Liver (tissue), 9 donors: ENCODE results near the gene SRGAP1. TPM values are rescaled to one million over a fixed set of nuclear protein-coding genes. Genes with fewer than 3 reads are reported as not detected.

ENCODE experiments used
- DNase-seq: peaks from one replicate; pipeline ENCODE4 v3.0.0-alpha.2; 2017; ENCODE audit warnings: low spot score
- H3K27ac ChIP-seq, 2 donors: one replicate each; pipeline ENCODE4 v1.7.0; 2013; ENCODE audit warnings: inconsistent platforms in 2 of 2, low read length in 2 of 2, control low read depth in 1 of 2, low read depth in 1 of 2, mild to moderate bottlenecking in 1 of 2
- H3K27me3 ChIP-seq, 4 donors: one replicate each; pipeline versions ENCODE4 v1.6.1 to v1.7.0; 2013; ENCODE audit warnings: low read length in 3 of 4, inconsistent platforms in 1 of 4, mild to moderate bottlenecking in 1 of 4, moderate library complexity in 1 of 4; ENCODE audit not compliant: control insufficient read depth in 4 of 4, insufficient read depth in 4 of 4
- H3K36me3 ChIP-seq, 4 donors: one replicate each; pipeline versions ENCODE4 v1.6.1 to v1.7.0; 2013; ENCODE audit warnings: low read length in 3 of 4, mild to moderate bottlenecking in 3 of 4, low read depth in 1 of 4, moderate library complexity in 1 of 4; ENCODE audit not compliant: control insufficient read depth in 4 of 4, insufficient read depth in 3 of 4
- H3K4me1 ChIP-seq, 4 donors: one replicate each; pipeline versions ENCODE4 v1.6.1 to v1.7.0; 2013; ENCODE audit warnings: low read length in 3 of 4, mild to moderate bottlenecking in 3 of 4, moderate library complexity in 1 of 4; ENCODE audit not compliant: control insufficient read depth in 4 of 4, insufficient read depth in 4 of 4
- H3K4me3 ChIP-seq, 3 donors: one replicate each; pipeline versions ENCODE4 v1.6.1 to v1.7.0; 2013; ENCODE audit warnings: low read length in 3 of 3, control low read depth in 1 of 3, low read depth in 1 of 3, mild to moderate bottlenecking in 1 of 3
- H3K9ac ChIP-seq, 2 donors: one replicate each; pipeline ENCODE4 v1.7.0; 2013; ENCODE audit warnings: low read length in 2 of 2, mild to moderate bottlenecking in 2 of 2, moderate library complexity in 2 of 2, control low read depth in 1 of 2, low read depth in 1 of 2
- H3K9me3 ChIP-seq, 4 donors: one replicate each; pipeline versions ENCODE4 v1.6.1 to v1.7.0; 2013; ENCODE audit warnings: low read length in 3 of 4; ENCODE audit not compliant: control insufficient read depth in 4 of 4
- EGR1 ChIP-seq, 2 donors: IDR thresholded peaks; 2 replicates each; pipeline ENCODE4 v1.6.1; 2016 to 2018; ENCODE audit warnings: antibody characterized with exemption in 2 of 2, low read depth in 2 of 2
- FOXA1 ChIP-seq: IDR thresholded peaks from 2 replicates; pipeline ENCODE4 v1.6.1; 2016; ENCODE audit warnings: antibody characterized with exemption
- FOXA2 ChIP-seq: IDR thresholded peaks from 2 replicates; pipeline ENCODE4 v1.6.1; 2016; ENCODE audit warnings: antibody characterized with exemption
- GABPA ChIP-seq, 2 donors: IDR thresholded peaks in 1 of 2; conservative IDR thresholded peaks in 1 of 2; 2 replicates each; pipeline ENCODE4 v1.6.1; 2016; ENCODE audit warnings: antibody characterized with exemption in 2 of 2, mild to moderate bottlenecking in 1 of 2, moderate library complexity in 1 of 2
- HNF4G ChIP-seq: IDR thresholded peaks from 2 replicates; pipeline ENCODE4 v1.6.1; 2016; ENCODE audit warnings: antibody characterized with exemption
- JUND ChIP-seq, 2 donors: IDR thresholded peaks; 2 replicates each; pipeline ENCODE4 v1.6.1; 2016; ENCODE audit warnings: antibody characterized with exemption in 2 of 2
- RAD21 ChIP-seq, 2 donors: IDR thresholded peaks; 2 replicates each; pipeline ENCODE4 v1.6.1; 2016; ENCODE audit warnings: antibody characterized with exemption in 2 of 2, mild to moderate bottlenecking in 2 of 2
- RXRA ChIP-seq, 2 donors: IDR thresholded peaks; 2 replicates each; pipeline ENCODE4 v1.6.1; 2017 to 2018; ENCODE audit warnings: antibody characterized with exemption in 2 of 2, mild to moderate bottlenecking in 1 of 2
- SP1 ChIP-seq: IDR thresholded peaks from 2 replicates; pipeline ENCODE4 v1.6.1; 2018; ENCODE audit warnings: antibody characterized with exemption, mild to moderate bottlenecking
- TAF1 ChIP-seq: conservative IDR thresholded peaks from 2 replicates; pipeline ENCODE4 v1.6.1; 2016; ENCODE audit warnings: antibody characterized with exemption, mild to moderate bottlenecking
- YY1 ChIP-seq: IDR thresholded peaks from 2 replicates; pipeline ENCODE4 v1.6.1; 2016; ENCODE audit warnings: antibody characterized with exemption, mild to moderate bottlenecking
- WGBS: extraction: QIAGEN DNeasy Blood & Tissue Kit; methylation state at CpG from one replicate; pipeline ENCODE4 v1.1.7; 2013; 5-methylcytosine and 5-hydroxymethylcytosine counted together
- polyA plus RNA-seq, 2 donors: library from polyadenylated mRNA; stranded (reverse) in 1 of 2; unstranded in 1 of 2; fragments of 200-250 nt in 1 of 2; fragments of >200 nt in 1 of 2; fragmentation: Nextera tagmentation in 1 of 2; extraction: Ambion mirVana in 1 of 2; gene quantifications; one replicate each; pipeline versions ENCODE4 v1.2.1 to v1.2.3, GENCODE V29; 2013 to 2015
- total RNA-seq, 2 donors: library from RNA; depleted of rRNA; stranded (reverse); fragments of >200 nt; gene quantifications; one replicate each; pipeline ENCODE4 v1.2.3, GENCODE V29; 2014
- TF ChIP-seq, protein P1 (sequence below): IDR thresholded peaks from 2 replicates; pipeline ENCODE4 v1.6.1; 2016; ENCODE audit warnings: antibody characterized with exemption
- TF ChIP-seq, protein P2 (sequence below): fragments of 150-350 bp; IDR thresholded peaks from 2 replicates; pipeline ENCODE4 v1.5.1; 2017; ENCODE audit warnings: improper control_type of control experiment, low read depth, low read length; ENCODE audit not compliant: missing input control
- TF ChIP-seq, protein P3 (sequence below): IDR thresholded peaks from 2 replicates; pipeline ENCODE4 v1.6.1; 2016; ENCODE audit warnings: antibody characterized with exemption
- TF ChIP-seq, protein P4 (sequence below): IDR thresholded peaks from 2 replicates; pipeline ENCODE4 v1.6.1; 2016; ENCODE audit warnings: antibody characterized with exemption
- TF ChIP-seq, protein P5 (sequence below): IDR thresholded peaks from 2 replicates; pipeline ENCODE4 v1.6.1; 2016; ENCODE audit warnings: antibody characterized with exemption, mild to moderate bottlenecking
- donor health status: healthy.
- donor health status: healthy.
- donor health status: healthy.
- donor health status: healthy.
- donor health status: healthy.

The SRGAP1 gene
- total and polyA plus RNA-seq, 4 donors, result 0.28 to 1.3 (median 0.85) TPM

DNA sequence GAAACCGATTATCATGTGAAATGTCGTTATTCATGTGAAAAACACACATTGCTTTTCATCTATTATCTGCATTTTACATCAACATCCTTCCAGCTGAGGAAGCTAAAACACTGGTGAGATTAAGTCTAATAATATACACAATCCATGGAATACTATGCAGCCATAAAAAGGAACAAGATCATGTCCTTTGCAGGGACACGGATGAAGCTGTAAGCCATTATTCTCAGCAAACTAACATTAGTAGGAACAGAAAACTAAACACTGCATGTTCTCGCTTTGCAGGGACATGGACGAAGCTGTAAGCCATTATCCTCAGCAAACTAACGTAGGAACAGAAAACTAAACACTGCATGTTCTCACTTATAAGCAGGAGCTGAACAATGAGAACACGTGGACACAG is 359.3 kb downstream of the SRGAP1 start (continued):
- no peak for TF ChIP-seq FOXA2

DNA sequence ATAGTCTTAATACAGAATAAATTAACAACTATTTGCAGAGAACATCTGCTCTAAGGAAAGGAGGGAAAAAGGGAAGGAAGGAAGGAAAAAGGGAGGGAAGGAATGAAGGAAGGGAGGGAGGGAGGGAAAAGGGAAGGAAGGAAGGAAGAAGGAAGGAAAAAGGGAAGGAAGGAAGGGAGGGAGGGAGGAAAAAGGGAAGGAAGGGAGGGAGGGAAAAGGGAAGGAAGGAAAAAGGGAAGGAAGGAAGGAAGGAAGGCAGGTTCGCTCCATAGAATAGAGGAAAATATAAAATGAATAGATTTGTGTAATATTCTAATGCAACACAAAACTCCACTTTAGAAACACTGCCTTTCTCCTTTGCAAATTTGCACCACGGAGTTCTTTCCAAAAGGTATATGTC is 361.0 kb downstream of the SRGAP1 start:
- TF ChIP-seq RXRA (IDR thresholded peaks at IDR 0.05) (no peak), HNF4G (no peak)
- TF ChIP-seq, protein P1, sequence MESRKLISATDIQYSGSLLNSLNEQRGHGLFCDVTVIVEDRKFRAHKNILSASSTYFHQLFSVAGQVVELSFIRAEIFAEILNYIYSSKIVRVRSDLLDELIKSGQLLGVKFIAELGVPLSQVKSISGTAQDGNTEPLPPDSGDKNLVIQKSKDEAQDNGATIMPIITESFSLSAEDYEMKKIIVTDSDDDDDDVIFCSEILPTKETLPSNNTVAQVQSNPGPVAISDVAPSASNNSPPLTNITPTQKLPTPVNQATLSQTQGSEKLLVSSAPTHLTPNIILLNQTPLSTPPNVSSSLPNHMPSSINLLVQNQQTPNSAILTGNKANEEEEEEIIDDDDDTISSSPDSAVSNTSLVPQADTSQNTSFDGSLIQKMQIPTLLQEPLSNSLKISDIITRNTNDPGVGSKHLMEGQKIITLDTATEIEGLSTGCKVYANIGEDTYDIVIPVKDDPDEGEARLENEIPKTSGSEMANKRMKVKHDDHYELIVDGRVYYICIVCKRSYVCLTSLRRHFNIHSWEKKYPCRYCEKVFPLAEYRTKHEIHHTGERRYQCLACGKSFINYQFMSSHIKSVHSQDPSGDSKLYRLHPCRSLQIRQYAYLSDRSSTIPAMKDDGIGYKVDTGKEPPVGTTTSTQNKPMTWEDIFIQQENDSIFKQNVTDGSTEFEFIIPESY, result no peak
- TF ChIP-seq, protein P2, sequence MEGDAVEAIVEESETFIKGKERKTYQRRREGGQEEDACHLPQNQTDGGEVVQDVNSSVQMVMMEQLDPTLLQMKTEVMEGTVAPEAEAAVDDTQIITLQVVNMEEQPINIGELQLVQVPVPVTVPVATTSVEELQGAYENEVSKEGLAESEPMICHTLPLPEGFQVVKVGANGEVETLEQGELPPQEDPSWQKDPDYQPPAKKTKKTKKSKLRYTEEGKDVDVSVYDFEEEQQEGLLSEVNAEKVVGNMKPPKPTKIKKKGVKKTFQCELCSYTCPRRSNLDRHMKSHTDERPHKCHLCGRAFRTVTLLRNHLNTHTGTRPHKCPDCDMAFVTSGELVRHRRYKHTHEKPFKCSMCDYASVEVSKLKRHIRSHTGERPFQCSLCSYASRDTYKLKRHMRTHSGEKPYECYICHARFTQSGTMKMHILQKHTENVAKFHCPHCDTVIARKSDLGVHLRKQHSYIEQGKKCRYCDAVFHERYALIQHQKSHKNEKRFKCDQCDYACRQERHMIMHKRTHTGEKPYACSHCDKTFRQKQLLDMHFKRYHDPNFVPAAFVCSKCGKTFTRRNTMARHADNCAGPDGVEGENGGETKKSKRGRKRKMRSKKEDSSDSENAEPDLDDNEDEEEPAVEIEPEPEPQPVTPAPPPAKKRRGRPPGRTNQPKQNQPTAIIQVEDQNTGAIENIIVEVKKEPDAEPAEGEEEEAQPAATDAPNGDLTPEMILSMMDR, result no peak
- TF ChIP-seq, protein P3, sequence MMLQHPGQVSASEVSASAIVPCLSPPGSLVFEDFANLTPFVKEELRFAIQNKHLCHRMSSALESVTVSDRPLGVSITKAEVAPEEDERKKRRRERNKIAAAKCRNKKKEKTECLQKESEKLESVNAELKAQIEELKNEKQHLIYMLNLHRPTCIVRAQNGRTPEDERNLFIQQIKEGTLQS, result no peak
- TF ChIP-seq, protein P4, sequence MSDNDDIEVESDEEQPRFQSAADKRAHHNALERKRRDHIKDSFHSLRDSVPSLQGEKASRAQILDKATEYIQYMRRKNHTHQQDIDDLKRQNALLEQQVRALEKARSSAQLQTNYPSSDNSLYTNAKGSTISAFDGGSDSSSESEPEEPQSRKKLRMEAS, result no peak
- TF ChIP-seq, protein P5, sequence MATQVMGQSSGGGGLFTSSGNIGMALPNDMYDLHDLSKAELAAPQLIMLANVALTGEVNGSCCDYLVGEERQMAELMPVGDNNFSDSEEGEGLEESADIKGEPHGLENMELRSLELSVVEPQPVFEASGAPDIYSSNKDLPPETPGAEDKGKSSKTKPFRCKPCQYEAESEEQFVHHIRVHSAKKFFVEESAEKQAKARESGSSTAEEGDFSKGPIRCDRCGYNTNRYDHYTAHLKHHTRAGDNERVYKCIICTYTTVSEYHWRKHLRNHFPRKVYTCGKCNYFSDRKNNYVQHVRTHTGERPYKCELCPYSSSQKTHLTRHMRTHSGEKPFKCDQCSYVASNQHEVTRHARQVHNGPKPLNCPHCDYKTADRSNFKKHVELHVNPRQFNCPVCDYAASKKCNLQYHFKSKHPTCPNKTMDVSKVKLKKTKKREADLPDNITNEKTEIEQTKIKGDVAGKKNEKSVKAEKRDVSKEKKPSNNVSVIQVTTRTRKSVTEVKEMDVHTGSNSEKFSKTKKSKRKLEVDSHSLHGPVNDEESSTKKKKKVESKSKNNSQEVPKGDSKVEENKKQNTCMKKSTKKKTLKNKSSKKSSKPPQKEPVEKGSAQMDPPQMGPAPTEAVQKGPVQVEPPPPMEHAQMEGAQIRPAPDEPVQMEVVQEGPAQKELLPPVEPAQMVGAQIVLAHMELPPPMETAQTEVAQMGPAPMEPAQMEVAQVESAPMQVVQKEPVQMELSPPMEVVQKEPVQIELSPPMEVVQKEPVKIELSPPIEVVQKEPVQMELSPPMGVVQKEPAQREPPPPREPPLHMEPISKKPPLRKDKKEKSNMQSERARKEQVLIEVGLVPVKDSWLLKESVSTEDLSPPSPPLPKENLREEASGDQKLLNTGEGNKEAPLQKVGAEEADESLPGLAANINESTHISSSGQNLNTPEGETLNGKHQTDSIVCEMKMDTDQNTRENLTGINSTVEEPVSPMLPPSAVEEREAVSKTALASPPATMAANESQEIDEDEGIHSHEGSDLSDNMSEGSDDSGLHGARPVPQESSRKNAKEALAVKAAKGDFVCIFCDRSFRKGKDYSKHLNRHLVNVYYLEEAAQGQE, result no peak
- Histone ChIP-seq H3K36me3 (peaks cover 0 to 6% (median 4%) of the 10 kb centered on the region in 4 donors), H3K9ac (no peak overlapping the region), H3K9me3 (no peaks in the 10 kb centered on the region), H3K4me3 (no peak overlapping the region), H3K27me3 (no peaks in the 10 kb centered on the region), H3K4me1 (no peaks in the 10 kb centered on the region), H3K27ac (no peak overlapping the region)
- no peak for DNase-seq
- WGBS, result 88% methylated on average over 2 of the region's 2 CpGs

DNA sequence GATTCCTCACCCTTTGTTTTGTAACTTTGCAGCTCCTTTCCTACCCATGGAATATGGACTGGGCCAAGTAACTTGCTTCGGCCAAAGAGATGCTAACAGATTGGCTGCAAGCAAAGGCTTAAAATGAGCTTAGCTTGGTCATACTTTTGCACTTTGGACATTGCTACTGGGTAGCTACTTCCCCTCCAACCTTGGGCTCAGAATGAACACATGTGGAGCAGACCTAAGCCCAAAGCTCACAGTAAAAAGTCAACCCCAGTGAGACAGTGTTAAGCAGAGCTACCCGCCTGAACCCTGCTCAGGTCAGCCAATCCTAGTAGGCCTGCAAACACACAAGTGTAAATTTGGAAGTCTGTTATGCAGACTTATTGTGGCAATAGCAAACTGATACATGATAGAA is 363.0 kb downstream of the SRGAP1 start:
- no peaks in the 10 kb centered on the region for H3K4me1 ChIP-seq
- TF ChIP-seq JUND (IDR thresholded peaks at IDR 0.05), result no peak
- TF ChIP-seq SP1, result no peak
- TF ChIP-seq GABPA (IDR thresholded peaks at IDR 0.05 in 1 of 2, conservative IDR thresholded peaks at IDR 0.05 in 1 of 2), result no peak
- no peak for TF ChIP-seq EGR1 (IDR thresholded peaks at IDR 0.05; ENCODE audit: low read depth in 2 of 2)
- TF ChIP-seq, protein P2, result no peak
- TF ChIP-seq FOXA2, result no peak
- TF ChIP-seq, protein P3, result no peak
- no peak for TF ChIP-seq RAD21 (IDR thresholded peaks at IDR 0.05)
- no peak for TF ChIP-seq TAF1
- no peak for TF ChIP-seq HNF4G
- TF ChIP-seq FOXA1, result no peak
- no peak for TF ChIP-seq YY1
- TF ChIP-seq, protein P5, result no peak
- H3K27ac ChIP-seq, result no peak overlapping the region
- no peak for DNase-seq
- no peak overlapping the region for H3K4me3 ChIP-seq
- H3K9ac ChIP-seq, result no peak overlapping the region
- 98% methylated on average over 2 of the region's 2 CpGs for WGBS
- H3K36me3 ChIP-seq, result peaks cover 0 to 10% (median 2%) of the 10 kb centered on the region in 4 donors
- no peaks in the 10 kb centered on the region for H3K9me3 ChIP-seq
- no peaks in the 10 kb centered on the region for H3K27me3 ChIP-seq
